Activated CD4-positive, alpha-beta memory T cell treated with anti-CD3 and anti-CD28 coated beads, Interleukin-2, amount 10 ng/mL, durations not matched to agents 7 days and 5 days (primary cell): Measurements from ENCODE around the gene ZNF688. TPM values are rescaled to one million over a fixed set of nuclear protein-coding genes. Genes with fewer than 3 reads are reported as not detected.

Experiments
- CTCF ChIA-PET: fragments of 350-600 bp; sonication (Branson Sonifier 250); formaldehyde crosslinking; loops from one replicate; lab custom pipeline; 2021; ENCODE audit warnings: antibody characterized with exemption, inconsistent platforms; lab: Charles Lee
- POLR2A ChIA-PET: fragments of 350-600 bp; sonication (Branson Sonifier 250); formaldehyde crosslinking; loops from one replicate; lab custom pipeline; 2021; ENCODE audit warnings: antibody characterized with exemption; lab: Charles Lee
- DNase-seq: peaks from one replicate; pipeline ENCODE4 v3.0.0-alpha.2; 2020
- H3K27ac Mint-ChIP-seq: one replicate; pipeline ENCODE4 v1.8.0; 2021; ENCODE audit warnings: mild to moderate bottlenecking, mixed read lengths
- H3K27me3 Mint-ChIP-seq: one replicate; pipeline ENCODE4 v1.8.0; 2021; ENCODE audit warnings: mixed read lengths
- H3K36me3 Mint-ChIP-seq: one replicate; pipeline ENCODE4 v1.8.0; 2021; ENCODE audit warnings: low read depth, mixed read lengths
- H3K4me1 Mint-ChIP-seq: one replicate; pipeline ENCODE4 v1.8.0; 2021; ENCODE audit warnings: mixed read lengths
- H3K4me3 Mint-ChIP-seq: one replicate; pipeline ENCODE4 v1.8.0; 2021; ENCODE audit warnings: mild to moderate bottlenecking, mixed read lengths
- H3K9me3 Mint-ChIP-seq: one replicate; pipeline ENCODE4 v1.8.0; 2021; ENCODE audit warnings: mixed read lengths
- total RNA-seq, 2 experiments: library from RNA; stranded (reverse); gene quantifications; one replicate each; pipeline ENCODE4 v1.2.3, GENCODE V29; 2021

Gene ZNF688
- total RNA-seq, 2 experiments from 2014 or later, result 19.2 to 22.8 TPM

- POLR2A ChIA-PET, result interaction anchor here (0.9 to 1.7 kb wide), 2 partner anchors 11 to 24 kb away, joined by 3 to 8 read pairs; partner anchors contain the start of genes ZNF688 and ZNF764
- no peak overlapping the region for H3K4me3 Mint-ChIP-seq
These were observed 11.3 kb upstream of the ZNF688 start for GRCh38 chr16:30582611-30583340.

DNA sequence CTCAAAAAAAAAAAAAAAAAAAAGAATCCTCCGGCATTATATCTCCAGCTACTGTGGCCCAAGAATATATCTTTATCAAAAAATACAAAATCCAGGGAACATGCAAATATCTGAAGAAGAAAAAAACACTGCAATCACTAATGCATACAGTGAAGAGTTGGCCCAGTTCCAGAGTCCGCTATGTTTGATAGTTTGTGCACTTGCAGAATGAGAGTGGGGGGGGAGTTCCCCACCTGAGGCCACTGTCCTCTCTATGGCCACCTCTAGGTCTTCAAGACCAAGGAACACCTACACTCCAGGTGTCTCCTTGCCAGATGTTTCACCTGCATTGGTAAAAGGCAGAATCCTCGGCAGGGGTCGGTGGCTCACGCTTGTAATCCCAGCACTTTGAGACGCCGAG lies 9.9 kb upstream of the ZNF688 start:
- Mint-ChIP-seq H3K27ac (no peak overlapping the region), H3K4me1 (peaks cover 23% of the 10 kb centered on the region), H3K4me3 (no peak overlapping the region), H3K27me3 (no peaks in the 10 kb centered on the region), H3K36me3 (peaks cover 42% of the 10 kb centered on the region), H3K9me3 (no peaks in the 10 kb centered on the region)
- CTCF ChIA-PET, result interaction anchor here (0.9 to 1.4 kb wide), 2 partner anchors 10 to 34 kb away, joined by 3 to 4 read pairs; partner anchors contain the start of gene ZNF688
- DNase-seq, result no peak
- POLR2A ChIA-PET, result interaction anchor here (1.7 kb wide), 1 partner anchor 9 kb away, joined by 8 read pairs; the partner anchor contains the start of gene ZNF688

More at GRCh38 chr16:30582611-30583340, 11.3 kb upstream of the ZNF688 start:
- Mint-ChIP-seq H3K27ac (no peak overlapping the region), H3K4me1 (peaks cover 34% of the 10 kb centered on the region), H3K36me3 (peaks cover 46% of the 10 kb centered on the region), H3K9me3 (no peaks in the 10 kb centered on the region), H3K27me3 (no peaks in the 10 kb centered on the region)
- CTCF ChIA-PET, result no interaction called here
- no peak for DNase-seq

GRCh38 chr16:30574678-30575077 lies 3.2 kb upstream of the ZNF688 start:
- Mint-ChIP-seq H3K27ac (peak overlapping the region; percentile 2), H3K36me3 (peaks cover 21% of the 10 kb centered on the region), H3K27me3 (no peaks in the 10 kb centered on the region), H3K4me1 (peaks cover 35% of the 10 kb centered on the region), H3K9me3 (no peaks in the 10 kb centered on the region), H3K4me3 (no peak overlapping the region)
- CTCF ChIA-PET, result interaction anchor here (0.5 to 1.3 kb wide), 5 partner anchors 17 to 145 kb away, joined by 3 to 4 read pairs (median 3); partner anchors contain the start of gene DCTPP1
- POLR2A ChIA-PET, result interaction anchor here (1.2 kb wide), 1 partner anchor 40 kb away, joined by 3 read pairs; the partner anchor contains the start of gene ZNF747
- DNase-seq, result no peak

- POLR2A ChIA-PET, result interaction anchor here (0.8 to 3.7 kb wide), 23 partner anchors 11 to 200 kb away, joined by 3 to 129 read pairs (median 8); partner anchors contain the start of genes DCTPP1, FBRS, ITGAL and PRR14
- no peak for DNase-seq
- Mint-ChIP-seq H3K27ac (peak overlapping the region; percentile 84), H3K9me3 (no peaks in the 10 kb centered on the region), H3K36me3 (peaks cover 12% of the 10 kb centered on the region), H3K27me3 (no peaks in the 10 kb centered on the region), H3K4me1 (peaks cover 63% of the 10 kb centered on the region), H3K4me3 (peak overlapping the region; percentile 81)
- CTCF ChIA-PET, result interaction anchor here (0.6 to 2.4 kb wide), 7 partner anchors 9 to 553 kb away, joined by 3 to 26 read pairs (median 3); partner anchors contain the start of genes SEPTIN1 and ZNF764
These were observed 674 bp downstream of the ZNF688 start for GRCh38 chr16:30570636-30571444.

DNA sequence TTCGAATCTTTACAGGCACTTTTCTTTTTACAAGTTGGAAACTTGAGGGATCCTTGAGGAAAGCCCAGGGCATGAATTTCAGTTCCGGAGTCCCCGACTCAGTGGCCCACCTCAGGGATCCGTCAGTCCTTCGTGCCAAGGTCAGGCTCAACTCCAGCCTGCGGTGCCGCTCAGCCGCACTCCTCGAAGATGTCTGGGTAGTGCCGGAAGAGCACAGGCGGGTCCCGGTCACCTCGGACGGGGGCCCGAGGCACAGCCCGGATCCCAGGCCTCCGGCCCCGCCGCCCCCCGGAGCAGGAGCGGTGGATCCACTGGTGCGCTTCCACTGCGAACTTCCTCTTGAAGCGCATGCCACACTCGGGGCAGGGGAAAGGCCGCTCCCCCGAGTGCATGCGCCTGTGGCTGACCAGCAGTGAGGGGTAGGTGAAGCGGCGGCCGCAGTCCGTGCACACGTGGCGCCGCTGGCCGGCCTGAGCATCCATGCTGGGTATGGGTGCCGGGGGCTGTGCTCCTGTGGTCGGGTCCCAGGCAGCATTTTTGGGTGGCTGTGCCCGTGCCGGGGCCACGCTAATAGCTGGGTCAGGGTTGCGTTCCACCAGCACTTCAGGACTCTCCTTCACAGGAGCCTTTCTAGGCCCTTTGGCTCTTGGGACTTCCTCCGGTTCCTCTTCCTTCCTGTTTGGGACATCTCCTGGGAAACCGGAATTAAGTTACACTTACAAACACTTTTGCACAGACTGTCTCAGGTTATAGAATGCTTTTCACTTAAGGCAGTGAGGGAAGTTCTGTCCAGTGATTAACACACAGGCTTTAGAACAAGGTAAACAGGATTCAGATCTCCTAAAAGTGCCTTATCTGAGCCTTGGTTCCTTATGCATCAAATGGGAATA lies 1.5 kb downstream of the ZNF688 start:
- peak overlapping the region; percentile 84 for H3K27ac Mint-ChIP-seq
- H3K27me3 Mint-ChIP-seq, result no peaks in the 10 kb centered on the region
- H3K36me3 Mint-ChIP-seq, result peaks cover 12% of the 10 kb centered on the region
- no peak for DNase-seq
- H3K9me3 Mint-ChIP-seq, result no peaks in the 10 kb centered on the region
- peaks cover 55% of the 10 kb centered on the region for H3K4me1 Mint-ChIP-seq
- peak overlapping the region; percentile 81 for H3K4me3 Mint-ChIP-seq
- POLR2A ChIA-PET, result interaction anchor here (0.8 to 3.7 kb wide), 11 partner anchors 10 to 111 kb away, joined by 3 to 129 read pairs (median 19); partner anchors contain the start of genes FBRS, ITGAL, ZNF689 and ZNF747
- CTCF ChIA-PET, result interaction anchor here (0.5 to 2.4 kb wide), 4 partner anchors 12 to 58 kb away, joined by 3 to 26 read pairs (median 4); partner anchors contain the start of gene ZNF764

GRCh38 chr16:30569281-30569680 lies 2.2 kb downstream of the ZNF688 start:
- H3K4me1 Mint-ChIP-seq, result peaks cover 51% of the 10 kb centered on the region
- H3K9me3 Mint-ChIP-seq, result no peaks in the 10 kb centered on the region
- no peak for DNase-seq
- peak overlapping the region; percentile 99 for H3K27ac Mint-ChIP-seq
- no peak overlapping the region for H3K4me3 Mint-ChIP-seq
- CTCF ChIA-PET, result interaction anchor here (2.1 to 2.3 kb wide), 2 partner anchors 11 to 139 kb away, joined by 5 to 23 read pairs; partner anchors contain the start of genes DCTPP1 and ZNF764
- H3K27me3 Mint-ChIP-seq, result no peaks in the 10 kb centered on the region
- peaks cover 7% of the 10 kb centered on the region for H3K36me3 Mint-ChIP-seq
- POLR2A ChIA-PET, result interaction anchor here (0.9 to 5.8 kb wide), 5 partner anchors 11 to 87 kb away, joined by 3 to 53 read pairs (median 5); partner anchors contain the start of genes ZNF747 and ZNF764

- POLR2A ChIA-PET, result interaction anchor here (0.9 to 5.8 kb wide), 10 partner anchors 9 to 97 kb away, joined by 3 to 53 read pairs (median 4); partner anchors contain the start of genes ZNF747, ZNF764 and ZNF785
- Mint-ChIP-seq H3K4me3 (peak overlapping the region; percentile 67), H3K4me1 (peaks cover 46% of the 10 kb centered on the region), H3K27ac (peak overlapping the region; percentile 99), H3K36me3 (peaks cover 7% of the 10 kb centered on the region), H3K9me3 (no peaks in the 10 kb centered on the region), H3K27me3 (no peaks in the 10 kb centered on the region)
- peak; percentile 67 for DNase-seq
- CTCF ChIA-PET, result interaction anchor here (0.6 to 2.3 kb wide), 6 partner anchors 10 to 138 kb away, joined by 3 to 23 read pairs (median 5); partner anchors contain the start of genes DCTPP1 and ZNF764
These were observed 3.4 kb downstream of the ZNF688 start for GRCh38 chr16:30567991-30568638.

- peak; percentile 55 for DNase-seq
- Mint-ChIP-seq H3K36me3 (peaks cover 7% of the 10 kb centered on the region), H3K4me3 (no peak overlapping the region), H3K4me1 (peaks cover 45% of the 10 kb centered on the region), H3K9me3 (no peaks in the 10 kb centered on the region), H3K27me3 (no peaks in the 10 kb centered on the region), H3K27ac (peak overlapping the region; percentile 99)
- CTCF ChIA-PET, result interaction anchor here (1.3 to 2.3 kb wide), 4 partner anchors 9 to 138 kb away, joined by 5 to 23 read pairs (median 8); partner anchors contain the start of genes DCTPP1 and ZNF764
- POLR2A ChIA-PET, result interaction anchor here (0.8 to 5.8 kb wide), 7 partner anchors 9 to 96 kb away, joined by 3 to 53 read pairs (median 4); partner anchors contain the start of genes ZNF747, ZNF764 and ZNF785
These were observed 4.1 kb downstream of the ZNF688 start for GRCh38 chr16:30567160-30567990.

DNA sequence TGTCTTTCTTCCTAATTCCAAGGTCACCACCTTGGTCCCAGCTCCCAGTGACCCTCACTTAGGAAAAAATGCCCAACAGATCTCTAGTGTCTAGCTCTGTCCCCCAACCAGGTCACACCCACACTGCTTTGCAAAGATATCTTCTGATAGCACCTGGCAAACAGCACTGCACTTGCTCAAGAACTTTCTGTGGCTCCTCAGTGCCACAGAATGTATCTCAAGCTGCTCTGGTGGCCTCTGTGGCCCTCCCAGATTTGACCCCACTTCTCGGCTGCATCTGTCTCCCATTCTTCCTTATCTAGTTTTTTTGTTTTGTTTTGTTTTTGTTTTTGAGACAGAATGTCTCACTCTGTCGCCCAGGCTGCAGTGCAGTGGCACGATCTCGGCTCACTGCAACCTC lies 5.0 kb downstream of the ZNF688 start:
- peak overlapping the region; percentile 99 for H3K27ac Mint-ChIP-seq
- no peak overlapping the region for H3K4me3 Mint-ChIP-seq
- H3K9me3 Mint-ChIP-seq, result no peaks in the 10 kb centered on the region
- H3K36me3 Mint-ChIP-seq, result peaks cover 4% of the 10 kb centered on the region
- no peaks in the 10 kb centered on the region for H3K27me3 Mint-ChIP-seq
- ChIA-PET POLR2A (interaction anchor here (1.5 to 5.8 kb wide), 4 partner anchors 8 to 33 kb away, joined by 7 to 53 read pairs (median 32); partner anchors contain the start of genes ZNF747, ZNF764 and ZNF785), CTCF (no interaction called here)
- H3K4me1 Mint-ChIP-seq, result peaks cover 44% of the 10 kb centered on the region
- DNase-seq, result no peak

GRCh38 chr16:30565984-30566383 lies 5.5 kb downstream of the ZNF688 start:
- Mint-ChIP-seq H3K27ac (peak overlapping the region; percentile 99), H3K27me3 (no peaks in the 10 kb centered on the region), H3K4me3 (no peak overlapping the region), H3K9me3 (no peaks in the 10 kb centered on the region), H3K36me3 (peaks cover 4% of the 10 kb centered on the region), H3K4me1 (peaks cover 47% of the 10 kb centered on the region)
- POLR2A ChIA-PET, result interaction anchor here (0.7 to 5.8 kb wide), 4 partner anchors 9 to 32 kb away, joined by 3 to 53 read pairs (median 16); partner anchors contain the start of genes ZNF747 and ZNF785
- CTCF ChIA-PET, result interaction anchor here (0.5 to 1.7 kb wide), 5 partner anchors 8 to 43 kb away, joined by 3 to 6 read pairs (median 3); no protein-coding TSS in a partner anchor
- no peak for DNase-seq
